Mesenchymal stem cell (in vitro differentiated cells and primary cell): ENCODE measurements around the gene TOLLIP.

Experiments used
- DNase-seq: peaks from one replicate; pipeline ENCODE4 v3.0.0-alpha.2; 2013
- H2AFZ ChIP-seq: one replicate; pipeline ENCODE4 v1.6.1; 2013; ENCODE audit warnings: low read depth, mild to moderate bottlenecking, control low read depth, inconsistent platforms, low read length, moderate library complexity
- H2AK5ac ChIP-seq: 2 replicates; pipeline ENCODE4 v1.6.1; 2013; ENCODE audit warnings: low read length, moderate library complexity, mild to moderate bottlenecking, inconsistent platforms; ENCODE audit not compliant: severe bottlenecking
- H2BK120ac ChIP-seq: one replicate; pipeline ENCODE4 v1.6.1; 2013; ENCODE audit warnings: low read depth, mild to moderate bottlenecking, inconsistent platforms, low read length, moderate library complexity
- H2BK12ac ChIP-seq, 2 experiments: one replicate each; pipeline ENCODE4 v1.6.1; 2013; ENCODE audit warnings: inconsistent platforms in 2 of 2, low read length in 2 of 2, mild to moderate bottlenecking in 2 of 2, moderate library complexity in 2 of 2, control low read depth in 1 of 2
- H2BK15ac ChIP-seq: one replicate; pipeline ENCODE4 v1.6.1; 2013; ENCODE audit warnings: mild to moderate bottlenecking, low read depth, inconsistent platforms; ENCODE audit not compliant: poor library complexity, severe bottlenecking
- H2BK5ac ChIP-seq: 2 replicates; pipeline ENCODE4 v1.6.1; 2013; ENCODE audit warnings: low read depth, mild to moderate bottlenecking, low read length, control low read depth, inconsistent platforms; ENCODE audit not compliant: poor library complexity, severe bottlenecking
- H3K14ac ChIP-seq, 2 experiments: one replicate each; pipeline ENCODE4 v1.6.1; 2013; ENCODE audit warnings: inconsistent platforms in 2 of 2, low read length in 2 of 2, control low read depth in 1 of 2, mild to moderate bottlenecking in 1 of 2, moderate library complexity in 1 of 2
- H3K18ac ChIP-seq, 2 experiments: one replicate each; pipeline ENCODE4 v1.6.1; 2013; ENCODE audit warnings: inconsistent platforms in 2 of 2, low read length in 2 of 2, control low read depth in 1 of 2, low read depth in 1 of 2, mild to moderate bottlenecking in 1 of 2
- H3K23ac ChIP-seq, 2 experiments: one replicate each; pipeline ENCODE4 v1.6.1; 2013; ENCODE audit warnings: inconsistent platforms in 2 of 2, low read length in 2 of 2, mild to moderate bottlenecking in 2 of 2, moderate library complexity in 2 of 2, control low read depth in 1 of 2
- H3K27ac ChIP-seq: 2 replicates; pipeline ENCODE4 v1.5.1; 2013; ENCODE audit warnings: mild to moderate bottlenecking, moderate library complexity, low read length, control low read depth, inconsistent platforms; ENCODE audit not compliant: poor library complexity, severe bottlenecking
- H3K27me3 ChIP-seq, 2 experiments: 2 replicates each; pipeline versions ENCODE4 v1.6.1 to v1.7.0; 2013; ENCODE audit warnings: low read length in 2 of 2, mild to moderate bottlenecking in 2 of 2, moderate library complexity in 2 of 2, control low read depth in 1 of 2, inconsistent platforms in 1 of 2; ENCODE audit not compliant: control insufficient read depth in 1 of 2, insufficient read depth in 1 of 2
- H3K36me3 ChIP-seq, 2 experiments: 2 replicates each; pipeline versions ENCODE4 v1.6.1 to v1.7.0; 2013; ENCODE audit warnings: low read length in 2 of 2, control low read depth in 1 of 2, inconsistent platforms in 1 of 2, low read depth in 1 of 2, mild to moderate bottlenecking in 1 of 2; ENCODE audit not compliant: insufficient read depth in 2 of 2, control insufficient read depth in 1 of 2
- H3K4ac ChIP-seq, 2 experiments: one replicate each; pipeline ENCODE4 v1.6.1; 2013; ENCODE audit warnings: inconsistent platforms in 2 of 2, low read length in 2 of 2, mild to moderate bottlenecking in 2 of 2, moderate library complexity in 2 of 2, control low read depth in 1 of 2, low read depth in 1 of 2
- H3K4me1 ChIP-seq: 2 replicates; pipeline ENCODE4 v1.6.1; 2013; ENCODE audit warnings: low read depth, low read length, control low read depth; ENCODE audit not compliant: control insufficient read depth, insufficient read depth
- H3K4me2 ChIP-seq: 2 replicates; pipeline ENCODE4 v1.6.1; 2013; ENCODE audit warnings: low read length, mild to moderate bottlenecking, inconsistent platforms; ENCODE audit not compliant: poor library complexity, severe bottlenecking
- H3K4me3 ChIP-seq, 2 experiments: 2 replicates each; pipeline versions ENCODE4 v1.5.1 to v1.7.0; 2013; ENCODE audit warnings: low read length in 2 of 2, mild to moderate bottlenecking in 2 of 2, control low read depth in 1 of 2, low read depth in 1 of 2; ENCODE audit not compliant: insufficient read depth in 1 of 2
- H3K79me1 ChIP-seq: replicated peaks from 2 replicates; pipeline ENCODE4 v1.6.1; 2013; ENCODE audit warnings: mild to moderate bottlenecking, control low read depth, low read length, inconsistent platforms; ENCODE audit not compliant: poor library complexity, severe bottlenecking
- H3K9ac ChIP-seq: 2 replicates; pipeline ENCODE4 v1.7.0; 2013; ENCODE audit warnings: mild to moderate bottlenecking, low read length, moderate library complexity
- H3K9me3 ChIP-seq: 2 replicates; pipeline ENCODE4 v1.7.0; 2013; ENCODE audit warnings: mild to moderate bottlenecking, low read length; ENCODE audit not compliant: control insufficient read depth
- H4K8ac ChIP-seq: one replicate; pipeline ENCODE4 v1.6.1; 2013; ENCODE audit warnings: inconsistent platforms, mild to moderate bottlenecking, low read length, moderate library complexity
- H4K91ac ChIP-seq: one replicate; pipeline ENCODE4 v1.6.1; 2013; ENCODE audit warnings: mild to moderate bottlenecking, low read length, inconsistent platforms
- WGBS: methylation state at CpG from one replicate; pipeline ENCODE4 v1.1.7; 2013; ENCODE audit warnings: mixed read lengths; 5-methylcytosine and 5-hydroxymethylcytosine counted together

Gene TOLLIP

GRCh38 chr11:1235901-1236315, 73.5 kb downstream of the TOLLIP start:
- no peak overlapping the region for H2AK5ac ChIP-seq
- no peak overlapping the region for H2BK15ac ChIP-seq
- peaks cover 0 to 22% of the 10 kb centered on the region in 2 experiments for H3K27me3 ChIP-seq
- WGBS: 75% methylated on average over 15 of the region's 16 CpGs
- no peak overlapping the region for H4K91ac ChIP-seq
- no peak overlapping the region for H3K4me3 ChIP-seq
- no peak overlapping the region for H2AFZ ChIP-seq
- no peak overlapping the region for H3K9ac ChIP-seq
- no peak overlapping the region for H2BK12ac ChIP-seq
- H3K36me3 ChIP-seq: no peaks in the 10 kb centered on the region
- H3K9me3 ChIP-seq: no peaks in the 10 kb centered on the region
- no peak overlapping the region for H3K4me2 ChIP-seq
- no peak overlapping the region for H3K27ac ChIP-seq
- no peak overlapping the region for H4K8ac ChIP-seq
- no peak overlapping the region for H2BK120ac ChIP-seq
- no peak overlapping the region for H3K4ac ChIP-seq
- no peak overlapping the region for H3K18ac ChIP-seq
- no peaks in the 10 kb centered on the region for H3K79me1 ChIP-seq
- no peak overlapping the region for H3K14ac ChIP-seq
- no peaks in the 10 kb centered on the region for H3K4me1 ChIP-seq
- no peak overlapping the region for H2BK5ac ChIP-seq
- no peak overlapping the region for H3K23ac ChIP-seq
- DNase-seq: no peak

GRCh38 chr11:1235306-1235900, 74.0 kb downstream of the TOLLIP start:
- no peak overlapping the region for H2AFZ ChIP-seq
- H3K27ac ChIP-seq: no peak overlapping the region
- peaks cover 0 to 22% of the 10 kb centered on the region in 2 experiments for H3K27me3 ChIP-seq
- no peaks in the 10 kb centered on the region for H3K79me1 ChIP-seq
- H3K18ac ChIP-seq: no peak overlapping the region
- no peaks in the 10 kb centered on the region for H3K4me1 ChIP-seq
- no peak overlapping the region for H2BK5ac ChIP-seq
- no peak overlapping the region for H3K4me3 ChIP-seq
- no peak overlapping the region for H3K14ac ChIP-seq
- no peak overlapping the region for H2BK15ac ChIP-seq
- H2AK5ac ChIP-seq: no peak overlapping the region
- no peak for DNase-seq
- no peak overlapping the region for H2BK120ac ChIP-seq
- no peak overlapping the region for H3K4me2 ChIP-seq
- H3K23ac ChIP-seq: no peak overlapping the region
- H4K91ac ChIP-seq: no peak overlapping the region
- H3K9me3 ChIP-seq: no peaks in the 10 kb centered on the region
- no peak overlapping the region for H3K4ac ChIP-seq
- H3K9ac ChIP-seq: no peak overlapping the region
- no peak overlapping the region for H4K8ac ChIP-seq
- 77% methylated on average over 23 of the region's 23 CpGs for WGBS
- H3K36me3 ChIP-seq: no peaks in the 10 kb centered on the region
- H2BK12ac ChIP-seq: no peak overlapping the region

- H3K4ac ChIP-seq: no peak overlapping the region
- no peak overlapping the region for H2BK120ac ChIP-seq
- no peak for DNase-seq
- H3K27ac ChIP-seq: no peak overlapping the region
- H2BK12ac ChIP-seq: no peak overlapping the region
- H3K9me3 ChIP-seq: no peaks in the 10 kb centered on the region
- 92% methylated on average over 21 of the region's 23 CpGs for WGBS
- H2BK15ac ChIP-seq: no peak overlapping the region
- no peaks in the 10 kb centered on the region for H3K79me1 ChIP-seq
- no peak overlapping the region for H2AK5ac ChIP-seq
- H3K27me3 ChIP-seq: peaks cover 0 to 22% of the 10 kb centered on the region in 2 experiments
- no peak overlapping the region for H3K18ac ChIP-seq
- H4K8ac ChIP-seq: no peak overlapping the region
- H3K4me2 ChIP-seq: no peak overlapping the region
- H3K36me3 ChIP-seq: no peaks in the 10 kb centered on the region
- H3K4me1 ChIP-seq: no peaks in the 10 kb centered on the region
- H3K4me3 ChIP-seq: no peak overlapping the region
- H4K91ac ChIP-seq: no peak overlapping the region
- H3K14ac ChIP-seq: no peak overlapping the region
- no peak overlapping the region for H3K9ac ChIP-seq
- H2BK5ac ChIP-seq: no peak overlapping the region
- H3K23ac ChIP-seq: no peak overlapping the region
- H2AFZ ChIP-seq: no peak overlapping the region
Observed at GRCh38 chr11:1234771-1235305, 74.6 kb downstream of the TOLLIP start.

DNA sequence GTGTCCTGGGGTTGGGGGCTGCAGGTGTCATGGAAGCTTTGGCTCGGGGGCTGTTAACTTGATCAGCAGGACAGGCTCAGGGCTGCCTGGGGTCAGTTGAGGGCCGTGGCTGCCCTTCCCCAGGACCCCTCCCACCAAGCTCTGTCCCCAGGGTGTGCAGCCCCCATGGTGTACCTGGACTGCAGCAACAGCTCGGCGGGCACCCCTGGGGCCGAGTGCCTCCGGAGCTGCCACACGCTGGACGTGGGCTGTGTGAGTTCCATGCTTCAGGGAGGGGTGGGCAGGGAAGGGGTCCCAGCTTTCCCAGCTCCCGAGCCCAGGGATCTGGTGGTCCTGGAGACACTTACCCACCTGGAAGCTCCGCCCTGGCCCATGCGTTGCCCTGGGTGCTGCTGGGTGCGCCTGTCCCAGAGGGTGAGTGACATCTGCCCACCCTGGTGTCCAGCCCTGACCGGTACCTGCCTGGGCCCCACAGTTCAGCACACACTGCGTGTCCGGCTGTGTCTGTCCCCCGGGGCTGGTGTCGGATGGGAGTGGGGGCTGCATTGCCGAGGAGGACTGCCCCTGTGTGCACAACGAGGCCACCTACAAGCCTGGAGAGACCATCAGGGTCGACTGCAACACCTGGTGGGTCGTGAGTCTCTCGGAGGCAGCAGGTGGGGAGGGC, 75.2 kb downstream of the TOLLIP start:
- Histone ChIP-seq H3K27me3 (peaks cover 0 to 25% of the 10 kb centered on the region in 2 experiments), H3K4ac (no peak overlapping the region), H2AFZ (no peak overlapping the region), H2AK5ac (no peak overlapping the region), H2BK5ac (no peak overlapping the region), H3K4me2 (no peak overlapping the region), H2BK12ac (no peak overlapping the region), H3K9ac (no peak overlapping the region), H3K79me1 (no peaks in the 10 kb centered on the region), H3K27ac (no peak overlapping the region), H3K18ac (no peak overlapping the region), H3K36me3 (no peaks in the 10 kb centered on the region), H3K4me3 (peak overlapping the region in 1 of 2 experiments; percentile 20), H2BK120ac (no peak overlapping the region), H3K9me3 (no peaks in the 10 kb centered on the region), H3K23ac (no peak overlapping the region), H4K8ac (no peak overlapping the region), H3K4me1 (no peaks in the 10 kb centered on the region), H2BK15ac (no peak overlapping the region), H3K14ac (no peak overlapping the region), H4K91ac (no peak overlapping the region)
- DNase-seq: no peak
- WGBS: 80% methylated on average over 21 of the region's 22 CpGs
